BLaER1 (cell line): ENCODE data around the gene CARS2.

ENCODE experiments used
- H3K27ac ChIP-seq: shearing (Covaris generic); formaldehyde crosslinking; 2 replicates; pipeline ENCODE4 v1.8.1; 2022
- H3K27me3 ChIP-seq: shearing (Covaris generic); formaldehyde crosslinking; 2 replicates; pipeline ENCODE4 v1.8.1; 2022
- H3K36me3 ChIP-seq: shearing (Covaris generic); formaldehyde crosslinking; 2 replicates; pipeline ENCODE4 v1.8.1; 2022
- H3K4me1 ChIP-seq: shearing (Covaris generic); formaldehyde crosslinking; 2 replicates; pipeline ENCODE4 v1.8.1; 2022
- H3K4me2 ChIP-seq: shearing (Covaris generic); formaldehyde crosslinking; 2 replicates; pipeline ENCODE4 v1.8.1; 2022
- H3K4me3 ChIP-seq: shearing (Covaris generic); formaldehyde crosslinking; 2 replicates; pipeline ENCODE4 v1.8.1; 2022
- H3K9ac ChIP-seq: shearing (Covaris generic); formaldehyde crosslinking; 2 replicates; pipeline ENCODE4 v1.8.1; 2022
- H3K9me3 ChIP-seq: shearing (Covaris generic); formaldehyde crosslinking; 2 replicates; pipeline ENCODE4 v1.8.1; 2022
- H4K20me1 ChIP-seq: shearing (Covaris generic); formaldehyde crosslinking; 2 replicates; pipeline ENCODE4 v1.8.1; 2022
- Cebpa-rat ChIP-seq: shearing (Covaris generic); IDR thresholded peaks from 2 replicates; pipeline ENCODE4 v1.8.1; 2022

The CARS2 gene

DNA sequence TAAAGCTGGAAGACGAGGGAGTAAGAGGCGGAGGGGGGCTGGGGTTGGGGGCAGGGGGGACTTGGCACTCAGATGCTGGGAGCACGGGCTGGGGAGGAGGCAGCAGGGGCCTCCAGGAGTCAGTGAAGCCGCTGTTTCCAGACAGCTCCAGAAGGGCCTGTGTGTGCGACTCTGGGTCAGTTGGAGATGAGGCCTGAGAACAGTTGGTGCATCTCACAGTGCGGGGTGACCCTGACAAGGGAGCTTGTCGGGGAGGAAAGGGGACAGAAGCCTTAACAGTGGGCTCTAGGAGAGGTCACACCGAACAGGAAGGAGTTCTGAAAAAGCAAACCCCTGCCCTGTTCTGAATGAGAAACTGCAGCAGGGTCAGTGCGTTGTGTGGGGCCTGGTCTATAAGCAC is 79.4 kb downstream of the CARS2 start:
- no peak for TF ChIP-seq Cebpa-rat
- Histone ChIP-seq H3K4me3 (no peak overlapping the region), H3K27me3 (no peaks in the 10 kb centered on the region), H3K36me3 (peaks cover 87% of the 10 kb centered on the region), H3K9me3 (no peaks in the 10 kb centered on the region), H3K27ac (no peak overlapping the region), H3K4me2 (no peak overlapping the region), H4K20me1 (peaks cover 99% of the 10 kb centered on the region), H3K9ac (no peak overlapping the region), H3K4me1 (peaks cover 19% of the 10 kb centered on the region)

DNA sequence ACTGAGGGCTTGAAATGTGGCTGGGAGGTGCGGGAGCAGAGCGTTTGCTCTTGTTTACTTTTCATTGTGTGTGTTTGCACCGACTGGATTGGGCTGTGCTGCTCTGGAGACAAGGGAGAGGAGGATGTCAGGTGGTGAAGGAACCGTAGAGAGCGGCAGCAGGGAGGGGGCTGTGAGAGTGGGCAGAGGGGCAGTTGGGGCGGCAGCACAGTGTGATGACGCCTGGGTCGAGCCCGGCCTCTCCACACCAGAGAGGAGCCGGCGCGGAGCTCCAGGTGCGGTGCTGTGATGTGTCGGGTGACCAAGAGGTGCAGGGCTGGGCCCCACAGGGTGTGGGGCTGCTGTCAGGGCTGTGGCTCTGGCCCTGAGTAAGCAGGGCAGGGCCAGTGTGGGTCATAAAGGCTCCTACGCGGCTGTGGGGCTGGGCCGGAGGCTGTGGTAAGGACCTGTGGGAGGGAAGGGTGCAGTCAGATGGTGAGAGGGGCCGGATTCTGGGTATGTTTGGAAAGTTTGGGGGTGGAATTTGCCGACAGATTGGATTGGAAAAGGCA is 80.1 kb downstream of the CARS2 start:
- Histone ChIP-seq H4K20me1 (peaks cover 99% of the 10 kb centered on the region), H3K9me3 (no peaks in the 10 kb centered on the region)

DNA sequence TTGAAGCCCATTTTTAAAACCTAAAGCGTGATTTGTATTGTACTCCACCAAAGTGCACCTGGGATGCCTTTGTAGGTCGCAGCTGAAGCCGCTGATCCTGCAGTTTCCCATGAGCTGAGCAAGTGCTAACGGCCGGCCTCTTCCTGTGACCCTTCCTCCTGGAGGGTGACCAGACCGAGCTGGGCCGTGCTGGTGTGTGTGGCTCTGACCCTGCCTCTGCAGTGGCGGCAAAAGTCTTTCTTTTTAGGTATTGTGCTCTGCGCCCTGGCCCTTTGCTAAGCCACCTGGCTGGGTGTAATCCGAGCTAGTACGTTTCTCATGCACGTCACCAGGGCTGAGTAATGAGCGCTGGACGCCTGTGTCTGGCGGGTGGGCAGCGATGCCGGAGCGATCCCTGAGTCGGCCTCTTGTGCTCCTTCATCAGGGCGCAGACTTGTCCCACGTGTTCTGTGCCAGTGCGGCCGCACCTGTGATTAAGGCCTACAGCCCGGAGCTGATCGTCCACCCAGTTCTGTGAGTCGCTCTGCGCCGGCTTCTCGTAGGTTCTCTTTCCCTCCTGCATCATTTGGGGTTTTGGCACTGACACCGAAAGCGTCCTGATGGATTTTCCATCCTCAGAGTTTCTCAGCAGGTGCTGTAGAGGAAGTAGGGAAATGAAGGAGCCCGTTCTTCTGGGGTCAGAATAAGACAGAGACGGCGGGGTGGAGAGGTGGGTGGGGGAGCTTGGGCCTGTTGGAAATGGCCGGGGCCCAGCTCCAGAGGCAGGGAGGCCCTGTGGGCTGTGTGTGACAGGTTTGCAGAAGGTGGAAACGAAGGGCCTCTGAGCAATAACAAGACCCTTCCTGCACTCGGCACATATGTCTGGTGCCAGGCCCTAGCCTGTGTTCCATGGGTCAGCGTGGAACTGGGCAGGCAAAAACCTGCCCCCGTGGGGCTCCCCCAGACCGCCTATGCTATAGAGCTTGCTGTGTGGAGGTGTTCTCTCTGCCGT is 80.9 kb downstream of the CARS2 start:
- H3K4me3 ChIP-seq: no peak overlapping the region
- peaks cover 73% of the 10 kb centered on the region for H3K36me3 ChIP-seq
- no peaks in the 10 kb centered on the region for H3K9me3 ChIP-seq
- peaks cover 19% of the 10 kb centered on the region for H3K4me1 ChIP-seq
- H3K27ac ChIP-seq: no peak overlapping the region
- H3K9ac ChIP-seq: no peak overlapping the region
- TF ChIP-seq Cebpa-rat: no peak
- H4K20me1 ChIP-seq: peaks cover 99% of the 10 kb centered on the region
- no peaks in the 10 kb centered on the region for H3K27me3 ChIP-seq
- H3K4me2 ChIP-seq: no peak overlapping the region

More for the DNA sequence above, 80.1 kb downstream of the CARS2 start:
- H3K9ac ChIP-seq: no peak overlapping the region
- no peak overlapping the region for H3K4me2 ChIP-seq
- H3K27ac ChIP-seq: no peak overlapping the region
- H3K4me1 ChIP-seq: peaks cover 19% of the 10 kb centered on the region
- no peak overlapping the region for H3K4me3 ChIP-seq
- H3K36me3 ChIP-seq: peaks cover 80% of the 10 kb centered on the region
- H3K27me3 ChIP-seq: no peaks in the 10 kb centered on the region
- no peak for TF ChIP-seq Cebpa-rat

DNA sequence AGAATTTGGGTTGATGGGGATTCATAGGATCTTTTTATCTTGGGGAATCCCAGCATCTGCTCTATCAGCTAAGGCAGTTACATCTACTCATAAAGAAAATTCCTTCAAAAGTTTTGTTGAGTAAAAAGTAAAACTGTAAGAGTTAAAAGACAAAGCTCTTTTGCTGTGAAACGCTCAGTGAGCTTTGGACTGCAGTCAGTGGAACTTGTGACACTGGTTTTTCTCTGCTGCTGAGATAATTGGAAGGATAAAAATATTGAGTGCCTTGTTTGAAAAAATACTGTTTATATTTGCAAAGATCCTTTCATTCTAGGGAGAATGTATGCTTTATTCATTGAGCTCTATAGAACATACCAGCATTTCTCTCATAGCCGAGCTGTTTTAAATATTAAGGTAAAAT is 85.3 kb downstream of the CARS2 start:
- Histone ChIP-seq H3K4me3 (no peak overlapping the region), H3K27ac (no peak overlapping the region), H3K27me3 (peaks cover 3% of the 10 kb centered on the region; the same call in 1 of the 2 replicates), H3K36me3 (peaks cover 35% of the 10 kb centered on the region), H3K4me2 (no peak overlapping the region), H3K4me1 (peaks cover 20% of the 10 kb centered on the region), H4K20me1 (peaks cover 90% of the 10 kb centered on the region), H3K9ac (no peak overlapping the region), H3K9me3 (0 out of 2 replicates have a peak, but pooled peaks cover under 1% of the 10 kb centered on the region)
- TF ChIP-seq Cebpa-rat: no peak

DNA sequence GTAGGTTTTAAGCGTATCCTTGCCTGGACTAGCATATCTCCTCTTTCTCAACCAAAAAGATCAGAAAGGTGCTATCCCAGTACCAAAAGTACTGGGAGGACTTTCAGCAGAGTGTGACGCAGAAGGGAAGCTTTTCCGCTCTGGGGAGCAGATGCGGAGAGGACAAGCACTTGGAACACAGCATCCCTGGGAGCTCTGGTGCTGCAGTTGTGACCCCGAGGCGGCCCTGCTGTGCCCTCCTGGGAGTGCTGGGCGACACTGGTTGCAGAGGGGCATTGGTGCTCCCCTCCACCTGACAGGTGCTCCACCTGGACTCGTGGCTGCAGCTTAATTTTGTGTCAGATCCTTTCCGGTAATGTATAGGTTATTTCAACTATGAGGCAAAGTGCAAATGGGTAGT is 87.1 kb downstream of the CARS2 start:
- Histone ChIP-seq H4K20me1 (peaks cover 72% of the 10 kb centered on the region), H3K9ac (no peak overlapping the region), H3K27ac (no peak overlapping the region), H3K4me3 (no peak overlapping the region), H3K9me3 (peaks cover 12% of the 10 kb centered on the region), H3K4me2 (no peak overlapping the region), H3K4me1 (peaks cover 25% of the 10 kb centered on the region), H3K27me3 (peaks cover 8% of the 10 kb centered on the region; the same call in 1 of the 2 replicates), H3K36me3 (peaks cover 20% of the 10 kb centered on the region)
- no peak for TF ChIP-seq Cebpa-rat

DNA sequence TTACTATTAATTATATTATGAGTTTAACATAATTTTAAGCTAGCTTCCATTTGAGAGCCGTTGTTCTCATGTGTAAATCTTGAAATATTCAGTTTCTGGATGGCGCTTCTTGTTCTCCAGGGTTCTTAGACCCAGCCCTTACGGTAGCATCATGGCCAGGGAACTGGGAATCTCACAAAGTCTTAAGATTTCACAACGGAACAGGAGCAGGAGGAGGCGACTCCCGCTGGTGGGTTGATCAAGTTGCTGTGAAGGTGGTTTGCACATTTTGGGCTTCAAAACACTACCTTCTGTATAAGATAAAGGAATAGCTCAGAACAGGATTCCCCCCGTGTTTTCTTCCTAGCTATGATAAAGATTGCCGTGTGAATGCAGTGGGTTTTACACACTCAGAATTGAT is 87.7 kb downstream of the CARS2 start:
- no peak overlapping the region for H3K4me2 ChIP-seq
- peaks cover 12% of the 10 kb centered on the region for H3K9me3 ChIP-seq
- H3K27me3 ChIP-seq: peaks cover 8% of the 10 kb centered on the region; the same call in 1 of the 2 replicates
- TF ChIP-seq Cebpa-rat: no peak
- peaks cover 25% of the 10 kb centered on the region for H3K4me1 ChIP-seq
- H3K27ac ChIP-seq: no peak overlapping the region
- no peak overlapping the region for H3K9ac ChIP-seq
- peaks cover 15% of the 10 kb centered on the region for H3K36me3 ChIP-seq
- H3K4me3 ChIP-seq: no peak overlapping the region
- peaks cover 65% of the 10 kb centered on the region for H4K20me1 ChIP-seq

DNA sequence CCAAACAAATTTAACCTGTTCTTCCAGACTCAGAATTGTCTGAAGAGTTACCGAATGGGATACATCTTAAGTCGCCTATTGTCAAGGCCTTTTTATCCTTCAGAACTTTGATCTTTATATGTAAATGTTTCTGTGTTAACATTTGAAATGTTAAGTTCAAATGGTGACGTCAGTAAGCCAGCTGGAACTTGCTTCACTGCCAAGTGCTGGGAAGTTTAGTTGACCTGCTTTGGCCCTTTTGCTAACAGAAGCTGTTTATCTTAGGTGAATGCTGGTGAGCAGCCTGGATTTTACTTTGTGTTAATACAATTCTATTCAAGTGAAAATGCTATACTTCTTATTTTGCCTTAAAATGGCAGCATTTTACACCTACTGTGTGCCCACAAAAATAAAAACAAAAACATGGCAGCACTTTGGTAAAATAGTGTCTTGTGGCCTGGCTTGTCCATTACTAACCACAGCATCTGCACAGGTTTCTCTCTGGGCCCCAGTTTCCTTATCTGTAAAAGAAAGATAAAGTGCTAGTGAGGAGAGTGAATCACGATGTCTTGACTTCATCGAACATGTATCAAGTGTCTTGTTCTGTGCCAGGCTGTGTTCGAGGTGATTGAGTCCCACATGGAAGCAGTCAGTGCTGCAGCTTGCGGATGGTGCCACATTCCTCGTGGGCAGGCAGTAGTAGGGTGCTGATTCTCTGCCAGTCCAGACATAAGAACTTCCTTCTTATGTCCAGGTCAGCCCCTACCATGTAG is 88.4 kb downstream of the CARS2 start:
- TF ChIP-seq Cebpa-rat: no peak
- Histone ChIP-seq H3K9ac (no peak overlapping the region), H3K4me2 (peak overlapping the region; percentile 97), H3K36me3 (peaks cover 8% of the 10 kb centered on the region), H3K9me3 (peaks cover 12% of the 10 kb centered on the region), H3K4me1 (peaks cover 25% of the 10 kb centered on the region), H3K27ac (no peak overlapping the region), H3K27me3 (peaks cover 8% of the 10 kb centered on the region; the same call in 1 of the 2 replicates), H3K4me3 (no peak overlapping the region), H4K20me1 (peaks cover 59% of the 10 kb centered on the region)

DNA sequence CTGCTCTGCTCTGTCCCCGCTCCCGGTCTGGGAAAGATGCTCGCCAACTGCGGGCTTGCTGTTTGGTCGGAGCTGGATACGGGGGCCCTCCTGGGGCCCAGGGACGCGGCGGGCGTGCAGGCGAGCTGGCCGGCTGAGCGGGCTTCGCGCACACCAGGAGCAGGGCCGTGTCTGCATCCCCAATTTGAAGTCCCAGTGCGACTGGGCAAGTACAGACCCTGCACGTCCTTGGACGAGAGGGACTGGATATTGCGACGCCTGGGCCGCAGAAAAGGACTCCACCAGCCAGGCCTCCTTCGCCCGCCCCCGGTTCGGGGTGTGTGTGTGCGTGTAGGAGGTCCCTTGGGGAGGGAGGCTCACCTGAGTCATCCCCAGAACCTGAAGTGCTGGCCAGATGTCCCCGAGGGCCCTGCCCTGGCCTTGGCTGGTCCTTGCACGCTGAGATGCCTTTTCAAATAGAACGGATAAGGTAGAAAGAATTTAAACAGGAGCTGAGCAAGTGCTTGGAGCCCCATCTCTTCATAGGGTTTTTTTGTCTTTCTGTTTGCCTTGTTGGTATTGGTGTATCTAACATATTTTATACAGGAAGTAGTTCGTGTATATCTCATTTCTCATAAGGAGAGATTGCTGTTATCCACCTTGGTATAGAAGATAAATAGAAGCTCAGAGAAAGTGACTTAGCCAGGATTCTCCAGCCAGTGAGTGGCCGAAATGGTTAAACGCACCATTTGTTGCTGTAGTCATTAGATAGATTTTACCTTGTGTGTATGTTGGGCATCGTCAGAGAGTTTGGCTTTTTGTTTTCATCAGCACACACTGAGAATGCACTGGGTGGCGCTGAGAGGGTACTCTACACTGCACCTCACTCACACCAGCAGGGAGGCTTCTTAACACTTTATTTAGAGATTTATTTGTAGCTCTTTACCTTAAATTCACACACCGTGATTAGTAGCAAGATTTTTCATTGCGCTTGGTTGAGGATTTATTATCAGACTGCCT is 89.5 kb downstream of the CARS2 start:
- H4K20me1 ChIP-seq: peaks cover 48% of the 10 kb centered on the region
- TF ChIP-seq Cebpa-rat: no peak
- peaks cover 12% of the 10 kb centered on the region for H3K9me3 ChIP-seq
- peaks cover 25% of the 10 kb centered on the region for H3K4me1 ChIP-seq
- H3K9ac ChIP-seq: peak overlapping the region; percentile 91
- H3K36me3 ChIP-seq: 0 out of 2 replicates have a peak, but pooled peaks cover 4% of the 10 kb centered on the region
- peak overlapping the region; percentile 90 for H3K4me3 ChIP-seq
- peak overlapping the region; percentile 94 for H3K27ac ChIP-seq
- peaks cover 8% of the 10 kb centered on the region; the same call in 1 of the 2 replicates for H3K27me3 ChIP-seq
- peak overlapping the region; percentile 97 for H3K4me2 ChIP-seq
